GM11168 (cell line): ENCODE results near the gene CNTN4.

Source experiments
- in situ Hi-C: fragments of 300-500 bp; cut with MboI; formaldehyde crosslinking; loops from one replicate; pipeline ENCODE4 v1.12.0; 2022; ENCODE audit warnings: low sequenced_read_pairs; ENCODE audit not compliant: unreplicated experiment

The CNTN4 gene

GRCh38 chr3:2148561-2149340 lies 50.1 kb downstream of the CNTN4 start:
- in situ Hi-C loops, result no loop called here

DNA sequence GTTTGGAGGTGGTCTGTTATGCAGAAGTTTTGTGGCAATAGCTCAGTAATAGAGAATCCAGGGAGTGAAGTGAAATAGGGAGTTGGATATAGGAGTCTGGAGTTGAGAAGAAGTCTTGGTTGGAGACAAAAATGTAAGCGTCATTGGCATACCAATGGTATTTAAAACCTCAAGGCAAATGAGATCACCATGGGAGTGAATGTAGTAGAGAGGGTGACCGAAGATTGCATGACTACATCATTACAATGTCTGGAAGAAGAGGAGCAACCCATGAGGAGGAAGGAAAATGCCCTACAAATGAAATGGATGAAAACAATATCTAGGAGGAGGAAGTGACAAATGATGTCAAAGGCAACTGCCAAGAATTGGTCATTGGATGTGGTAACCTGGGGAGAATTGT lies 54.4 kb downstream of the CNTN4 start:
- in situ Hi-C loops, result no loop called here

- in situ Hi-C loops, result no loop called here
These were observed 54.9 kb downstream of the CNTN4 start for GRCh38 chr3:2153547-2153946.

- in situ Hi-C loops, result no loop called here
These were observed 56.0 kb downstream of the CNTN4 start for GRCh38 chr3:2154621-2155020.

GRCh38 chr3:2156244-2156847 lies 57.7 kb downstream of the CNTN4 start:
- in situ Hi-C loops, result no loop called here

DNA sequence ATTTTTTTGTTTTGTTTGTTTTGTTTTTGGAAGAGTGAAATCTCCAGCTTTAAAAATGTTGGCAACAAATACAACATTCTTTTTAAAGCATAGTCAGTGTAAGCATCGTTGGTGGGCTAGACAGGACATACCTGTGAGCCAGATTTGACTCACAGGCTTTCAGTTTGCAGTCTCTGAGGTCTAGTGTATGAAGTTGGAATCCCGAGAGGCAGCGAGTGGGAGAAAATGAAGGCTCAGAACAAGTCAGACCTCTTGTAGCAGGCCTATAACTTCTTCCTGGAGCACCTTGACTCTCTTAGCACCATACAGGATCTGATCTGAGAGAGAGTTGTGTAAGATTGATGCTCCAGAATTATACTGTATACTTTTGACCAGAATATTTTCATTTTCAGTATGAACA lies 60.2 kb downstream of the CNTN4 start:
- in situ Hi-C loops, result no loop called here

DNA sequence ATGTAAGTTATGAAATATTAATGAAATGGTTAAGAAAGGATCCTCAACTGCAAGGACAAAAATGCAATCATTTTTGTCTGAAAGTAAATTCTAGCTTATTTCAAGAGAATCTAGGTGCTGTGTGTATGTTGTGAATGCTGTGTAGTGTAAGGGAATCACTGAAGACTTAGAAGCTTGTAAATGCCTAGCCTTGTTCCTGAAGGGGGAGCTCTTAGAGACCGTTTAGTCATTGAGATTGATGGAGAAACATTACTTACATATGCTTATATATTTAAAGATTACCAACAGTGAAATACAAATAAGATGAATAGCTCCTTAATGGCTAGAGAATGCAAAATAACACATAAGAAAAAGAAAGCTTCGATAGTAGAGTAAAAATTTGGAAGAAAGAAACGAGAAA lies 67.9 kb downstream of the CNTN4 start:
- in situ Hi-C loops, result no loop called here

- in situ Hi-C loops, result no loop called here
These were observed 74.0 kb downstream of the CNTN4 start for GRCh38 chr3:2172561-2173171.

DNA sequence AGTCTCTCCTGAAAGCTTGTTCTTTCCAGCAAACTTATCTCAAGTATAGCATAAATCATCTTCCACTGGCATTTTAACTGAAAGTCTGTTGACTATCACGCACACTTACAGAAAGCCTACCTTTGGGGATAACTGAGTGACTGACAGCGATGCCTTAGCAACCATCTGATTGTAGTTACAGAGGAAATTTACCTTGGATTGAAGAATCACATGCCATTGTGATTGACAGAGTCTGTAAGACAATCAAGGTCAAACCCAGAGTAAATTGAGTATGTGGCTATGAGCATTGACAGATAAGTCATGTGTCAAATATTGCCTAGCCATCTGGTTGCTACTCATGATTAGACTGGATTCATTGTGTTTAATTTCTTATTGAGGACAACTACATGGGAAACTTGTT lies 82.0 kb downstream of the CNTN4 start:
- in situ Hi-C loops, result no loop called here

- in situ Hi-C loops, result no loop called here
These were observed 100.2 kb downstream of the CNTN4 start for GRCh38 chr3:2198776-2199279.

GRCh38 chr3:2204054-2204453 lies 105.4 kb downstream of the CNTN4 start:
- in situ Hi-C loops, result no loop called here

- in situ Hi-C loops, result no loop called here
These were observed 107.0 kb downstream of the CNTN4 start for GRCh38 chr3:2205692-2206091.

GRCh38 chr3:2206536-2206935 lies 107.9 kb downstream of the CNTN4 start:
- in situ Hi-C loops, result no loop called here

DNA sequence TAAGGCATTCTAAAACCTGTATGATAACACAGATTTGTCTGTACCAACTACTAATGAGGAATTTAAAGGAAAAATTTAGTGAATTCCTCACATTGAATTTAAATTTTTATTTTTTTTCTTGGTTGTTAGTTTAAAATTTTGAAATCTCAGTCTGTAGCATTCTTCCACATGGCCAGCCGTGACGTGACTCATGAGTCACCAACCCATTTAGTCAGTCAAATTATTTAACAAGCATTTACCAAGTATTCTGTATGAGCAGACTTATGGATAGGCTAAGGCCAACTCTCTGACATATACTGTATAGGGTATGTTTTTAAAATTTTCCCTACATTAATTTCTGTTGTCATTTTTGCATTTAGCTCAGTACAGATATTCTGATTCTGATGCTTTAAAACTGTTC lies 112.9 kb downstream of the CNTN4 start:
- in situ Hi-C loops, result no loop called here

- in situ Hi-C loops, result no loop called here
These were observed 113.5 kb downstream of the CNTN4 start for GRCh38 chr3:2212206-2212605.

GRCh38 chr3:2218375-2218774 lies 119.7 kb downstream of the CNTN4 start:
- in situ Hi-C loops, result no loop called here

DNA sequence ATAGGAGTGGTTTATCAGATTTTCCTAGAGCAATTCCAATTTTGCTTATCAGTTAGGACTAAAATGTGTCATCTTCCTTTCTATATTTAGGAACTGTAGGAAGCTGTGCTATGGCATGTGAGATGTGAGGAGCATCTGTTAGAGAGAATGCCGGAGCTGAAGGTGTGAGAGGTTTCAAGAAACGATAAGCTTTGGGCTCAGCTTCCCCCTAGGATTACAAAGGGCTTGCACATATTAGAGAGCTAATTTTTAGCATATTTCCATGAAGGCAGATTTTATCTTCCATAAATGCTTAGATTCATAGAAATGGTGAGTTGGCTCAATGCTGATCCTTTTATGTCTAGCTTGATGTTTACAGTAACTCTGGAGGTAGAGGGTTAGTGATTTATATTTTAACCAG lies 120.2 kb downstream of the CNTN4 start:
- in situ Hi-C loops, result no loop called here

GRCh38 chr3:2236203-2236602 lies 137.5 kb downstream of the CNTN4 start:
- in situ Hi-C loops, result no loop called here

- in situ Hi-C loops, result no loop called here
These were observed 145.5 kb downstream of the CNTN4 start for GRCh38 chr3:2244137-2244536.

GRCh38 chr3:2246873-2247648 lies 148.4 kb downstream of the CNTN4 start:
- in situ Hi-C loops, result no loop called here

DNA sequence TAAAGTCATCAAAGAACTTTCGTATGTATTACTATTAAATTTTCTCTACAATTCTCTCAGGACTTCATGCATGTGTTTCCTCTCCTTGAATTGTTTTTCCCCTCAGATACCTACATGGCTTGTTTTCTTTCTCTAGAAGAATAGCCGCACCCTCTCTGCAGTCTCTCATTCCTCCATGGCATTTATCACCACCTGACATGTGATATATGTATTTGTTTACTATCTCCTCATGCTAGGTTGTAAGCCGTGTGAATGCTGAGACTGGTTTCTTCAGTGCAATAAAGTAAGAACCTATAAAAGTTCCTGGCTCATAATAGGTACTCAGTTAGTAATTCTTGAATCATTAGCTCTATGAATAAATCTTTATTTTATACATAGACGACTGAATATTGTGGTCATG lies 149.2 kb downstream of the CNTN4 start:
- in situ Hi-C loops, result no loop called here
